ENCODE data around the gene TEX14. TPM values are rescaled to one million over a fixed set of nuclear protein-coding genes. Genes with fewer than 3 reads are reported as not detected.
A peak's percentile ranks its signal among the peaks of the same experiment; 100 is the strongest.

The TEX14 gene
- polyA plus RNA-seq, 3 donors: 0.25 TPM; not detected in 2

GRCh38 chr17:58605986-58606385 lies 85.9 kb downstream of the TEX14 start:
- no peaks in the 10 kb centered on the region for H3K36me3 ChIP-seq (replicated peaks in 1 of 2; ENCODE audit: control insufficient read depth in 1 of 2, insufficient read depth in 2 of 2, low read length in 2 of 2)
- Mint-ChIP-seq H3K27ac (peak overlapping the region in 1 of 7 donors; percentile 37), H3K36me3 (no peaks in the 10 kb centered on the region), H3K27me3 (ENCODE audit: low read depth in 3 of 3) (peaks cover 1 to 3% (median 2%) of the 10 kb centered on the region in 3 donors), H3K4me1 (peaks cover 7% of the 10 kb centered on the region), H3K4me3 (no peak overlapping the region), H3K9me3 (peaks cover 0 to 2% (median 0%) of the 10 kb centered on the region in 7 donors)
- WGBS (ENCODE audit: insufficient coverage): 88% methylated on average over 2 of the region's 2 CpGs
- H3K79me2 ChIP-seq (ENCODE audit: insufficient read depth, low read length): no peaks in the 10 kb centered on the region
- intact Hi-C loops (cut with micrococcal nuclease): no loop called here
- H3K27ac ChIP-seq (ENCODE audit: low read depth in 1 of 2, low read length in 2 of 2): no peak overlapping the region
- TF ChIP-seq CTCF (IDR thresholded peaks at IDR 0.05): no peak
- no peak for DNase-seq
- H3K27me3 ChIP-seq (ENCODE audit: control insufficient read depth in 2 of 2, insufficient read depth in 2 of 2, low read length in 2 of 2): no peaks in the 10 kb centered on the region
- H3K9me3 ChIP-seq (replicated peaks in 1 of 2; ENCODE audit: control insufficient read depth in 1 of 2, insufficient read depth in 1 of 2, low read length in 2 of 2): no peaks in the 10 kb centered on the region
- H4K20me1 ChIP-seq (ENCODE audit: insufficient read depth, low read length): no peaks in the 10 kb centered on the region
- no peak overlapping the region for H3K4me2 ChIP-seq (replicated peaks; ENCODE audit: extremely low read depth, low read length, poor library complexity, severe bottlenecking)
- no peak overlapping the region for H3K4me3 ChIP-seq (replicated peaks in 1 of 3; ENCODE audit: low read depth in 2 of 3, low read length in 3 of 3)
- no peak overlapping the region for H2AFZ ChIP-seq (ENCODE audit: insufficient read depth, low read depth, low read length, poor library complexity, severe bottlenecking)
- peaks cover 0 to 3% of the 10 kb centered on the region in 2 donors for H3K4me1 ChIP-seq (ENCODE audit: control insufficient read depth in 1 of 2, insufficient read depth in 2 of 2, low read length in 2 of 2)
- H3K9ac ChIP-seq (ENCODE audit: insufficient read depth, low read length, poor library complexity, severe bottlenecking): no peak overlapping the region

GRCh38 chr17:58605470-58605869 lies 86.4 kb downstream of the TEX14 start:
- Mint-ChIP-seq H3K27me3 (ENCODE audit: low read depth in 3 of 3) (peaks cover 1 to 3% (median 2%) of the 10 kb centered on the region in 3 donors), H3K27ac (peak overlapping the region in 3 of 7 donors; percentile 10 to 23 (median 20)), H3K4me3 (no peak overlapping the region), H3K9me3 (peaks cover 0 to 2% (median 0%) of the 10 kb centered on the region in 7 donors), H3K36me3 (no peaks in the 10 kb centered on the region), H3K4me1 (peaks cover 7% of the 10 kb centered on the region)
- Histone ChIP-seq H2AFZ (ENCODE audit: insufficient read depth, low read depth, low read length, poor library complexity, severe bottlenecking) (no peak overlapping the region), H3K27me3 (ENCODE audit: control insufficient read depth in 2 of 2, insufficient read depth in 2 of 2, low read length in 2 of 2) (no peaks in the 10 kb centered on the region), H4K20me1 (ENCODE audit: insufficient read depth, low read length) (no peaks in the 10 kb centered on the region), H3K27ac (ENCODE audit: low read depth in 1 of 2, low read length in 2 of 2) (no peak overlapping the region), H3K79me2 (ENCODE audit: insufficient read depth, low read length) (no peaks in the 10 kb centered on the region), H3K4me3 (replicated peaks in 1 of 3; ENCODE audit: low read depth in 2 of 3, low read length in 3 of 3) (no peak overlapping the region), H3K4me2 (replicated peaks; ENCODE audit: extremely low read depth, low read length, poor library complexity, severe bottlenecking) (no peak overlapping the region), H3K36me3 (replicated peaks in 1 of 2; ENCODE audit: control insufficient read depth in 1 of 2, insufficient read depth in 2 of 2, low read length in 2 of 2) (no peaks in the 10 kb centered on the region), H3K4me1 (ENCODE audit: control insufficient read depth in 1 of 2, insufficient read depth in 2 of 2, low read length in 2 of 2) (peaks cover 0 to 3% of the 10 kb centered on the region in 2 donors), H3K9me3 (replicated peaks in 1 of 2; ENCODE audit: control insufficient read depth in 1 of 2, insufficient read depth in 1 of 2, low read length in 2 of 2) (no peaks in the 10 kb centered on the region), H3K9ac (ENCODE audit: insufficient read depth, low read length, poor library complexity, severe bottlenecking) (no peak overlapping the region)
- TF ChIP-seq CTCF (IDR thresholded peaks at IDR 0.05): no peak
- DNase-seq: no peak
- WGBS (ENCODE audit: insufficient coverage): 45% methylated on average over 1 of the region's 1 CpG
- intact Hi-C loops (cut with micrococcal nuclease): no loop called here
